ENCODE data around the gene DIPK1A. TPM values are rescaled to one million over a fixed set of nuclear protein-coding genes. Genes with fewer than 3 reads are reported as not detected.

Gene DIPK1A
- total RNA-seq, 2 experiments from 2014 or later = 11.6 TPM

DNA sequence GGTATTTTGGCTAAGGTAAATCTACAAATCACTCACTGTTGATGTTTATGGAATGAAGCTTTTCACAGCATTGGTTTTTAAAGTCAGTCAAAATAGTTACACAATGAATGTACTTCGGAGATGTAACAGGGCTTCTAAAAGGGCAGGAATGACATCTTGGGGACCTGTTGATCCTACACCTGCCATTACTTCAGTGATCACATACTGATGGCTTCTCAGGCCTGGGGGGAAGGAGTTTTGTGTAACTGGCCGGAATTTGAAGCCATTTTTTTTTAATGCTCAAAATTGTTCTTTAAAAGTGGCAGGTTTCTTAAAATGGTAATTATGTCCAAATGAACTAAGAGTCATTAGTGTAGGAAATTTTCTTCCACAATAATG, 118.2 kb downstream of the DIPK1A start:
- Mint-ChIP-seq H3K9me3 (no peaks in the 10 kb centered on the region), H3K4me3 (no peak overlapping the region), H3K27me3 (no peaks in the 10 kb centered on the region), H3K36me3 (peaks cover 39% of the 10 kb centered on the region), H3K4me1 (peaks cover 21% of the 10 kb centered on the region), H3K27ac (no peak overlapping the region)
- POLR2A ChIA-PET = interaction anchor here (0.6 to 0.9 kb wide), 2 partner anchors 11 to 249 kb away, joined by 3 to 6 read pairs; partner anchors contain the start of gene RPL5
- no peak for DNase-seq
- no peak for ATAC-seq (ENCODE audit: low read depth)

DNA sequence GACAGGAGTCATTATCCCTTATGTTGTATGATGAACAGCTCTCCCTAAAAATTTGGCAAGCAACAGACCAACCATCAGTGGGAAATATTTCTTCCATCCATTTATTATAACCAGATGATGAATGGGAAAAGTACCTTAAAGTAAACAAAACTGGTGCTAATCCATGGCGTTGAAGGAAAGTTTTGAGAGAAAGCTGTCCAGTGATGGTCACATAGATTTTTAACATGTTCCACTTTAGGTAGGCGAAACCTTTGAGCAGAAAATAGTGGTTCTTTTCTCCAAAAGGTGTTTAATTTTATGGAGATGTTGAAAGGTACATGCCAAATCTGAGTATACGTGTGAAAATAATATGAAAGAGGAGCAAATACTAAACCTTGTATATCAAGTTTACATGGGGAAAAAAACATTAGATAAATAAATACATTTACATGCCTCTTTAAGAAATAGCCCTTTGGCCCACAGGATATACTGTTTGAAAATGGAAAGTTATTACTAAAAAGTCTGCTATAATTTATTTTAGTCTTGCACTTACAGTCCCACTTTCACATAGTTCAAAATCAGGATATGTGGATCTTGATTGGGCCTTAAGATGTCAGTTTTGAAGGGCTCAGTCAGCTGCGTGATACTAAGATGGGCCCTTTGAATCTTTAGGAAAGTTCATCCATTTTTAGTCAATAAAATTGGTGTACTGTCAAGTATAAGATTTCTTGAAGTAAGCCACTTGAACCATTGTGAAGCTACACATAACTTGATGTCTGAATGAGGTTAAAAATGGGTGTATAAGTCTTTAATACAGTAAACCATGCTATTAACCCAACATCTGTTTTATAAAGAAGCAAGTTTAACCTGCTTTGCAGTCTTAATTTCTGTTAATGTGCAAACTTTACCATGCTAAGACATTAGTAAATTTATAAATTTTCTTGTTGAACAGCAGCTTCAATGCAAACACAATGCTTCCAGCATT, 118.9 kb downstream of the DIPK1A start:
- no peak overlapping the region for H3K4me3 Mint-ChIP-seq
- ATAC-seq (ENCODE audit: low read depth) = no peak
- H3K36me3 Mint-ChIP-seq = peaks cover 46% of the 10 kb centered on the region
- peaks cover 28% of the 10 kb centered on the region for H3K4me1 Mint-ChIP-seq
- no peak for DNase-seq
- no peak overlapping the region for H3K27ac Mint-ChIP-seq
- H3K27me3 Mint-ChIP-seq = no peaks in the 10 kb centered on the region
- no peaks in the 10 kb centered on the region for H3K9me3 Mint-ChIP-seq
- POLR2A ChIA-PET = interaction anchor here (0.6 to 1.7 kb wide), 2 partner anchors 10 to 250 kb away, joined by 3 to 6 read pairs; partner anchors contain the start of gene RPL5

DNA sequence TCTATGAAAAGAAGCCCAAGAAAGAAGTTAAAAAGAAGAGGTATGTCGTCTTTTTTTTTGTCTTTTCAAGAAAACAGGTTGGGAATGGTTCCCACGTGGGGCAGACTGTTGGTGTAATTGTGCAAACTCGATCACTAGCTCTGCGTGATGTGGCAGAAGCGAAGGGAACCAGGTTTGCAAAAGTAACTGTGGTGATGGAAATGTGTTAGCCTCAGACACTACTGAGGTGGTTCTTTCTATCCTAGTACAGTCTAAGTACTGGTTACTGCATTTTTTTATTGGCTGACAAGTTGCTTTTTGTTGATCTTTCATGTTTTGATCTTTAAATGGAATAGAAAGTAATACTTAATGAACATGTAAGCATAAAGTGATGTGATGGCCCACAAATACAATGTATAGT, 120.7 kb downstream of the DIPK1A start:
- H3K4me3 Mint-ChIP-seq = no peak overlapping the region
- no peaks in the 10 kb centered on the region for H3K9me3 Mint-ChIP-seq
- DNase-seq = no peak

DNA sequence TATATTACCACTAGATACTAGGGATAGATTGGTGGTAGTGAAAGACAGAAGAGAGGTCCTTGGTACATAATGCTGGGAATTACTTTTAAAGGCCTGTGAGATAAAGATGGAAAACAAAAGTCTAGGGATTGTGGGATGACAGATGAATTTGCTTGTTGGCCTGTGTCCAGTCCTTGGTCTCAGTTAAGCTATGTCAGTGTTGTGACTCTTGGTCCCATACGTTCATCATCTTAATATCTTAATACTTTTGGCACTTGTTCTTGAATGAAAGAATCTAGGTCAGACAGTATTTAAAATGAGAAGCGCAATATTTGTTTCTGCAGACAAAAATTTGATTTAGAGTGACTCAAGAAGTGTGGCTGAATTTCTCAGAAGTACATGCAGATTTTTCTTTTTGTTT, 121.8 kb downstream of the DIPK1A start:
- DNase-seq (no peak), ATAC-seq (ENCODE audit: low read depth) (no peak)
- peaks cover 53% of the 10 kb centered on the region for H3K4me1 Mint-ChIP-seq
- POLR2A ChIA-PET = no interaction called here
- no peak overlapping the region for H3K4me3 Mint-ChIP-seq
- H3K27me3 Mint-ChIP-seq = no peaks in the 10 kb centered on the region
- H3K27ac Mint-ChIP-seq = no peak overlapping the region
- no peaks in the 10 kb centered on the region for H3K9me3 Mint-ChIP-seq
- peaks cover 66% of the 10 kb centered on the region for H3K36me3 Mint-ChIP-seq

More for the DNA sequence above, 120.7 kb downstream of the DIPK1A start:
- no peak for ATAC-seq (ENCODE audit: low read depth)
- POLR2A ChIA-PET = no interaction called here
- no peaks in the 10 kb centered on the region for H3K27me3 Mint-ChIP-seq
- H3K4me1 Mint-ChIP-seq = peaks cover 43% of the 10 kb centered on the region
- no peak overlapping the region for H3K27ac Mint-ChIP-seq
- peaks cover 55% of the 10 kb centered on the region for H3K36me3 Mint-ChIP-seq

DNA sequence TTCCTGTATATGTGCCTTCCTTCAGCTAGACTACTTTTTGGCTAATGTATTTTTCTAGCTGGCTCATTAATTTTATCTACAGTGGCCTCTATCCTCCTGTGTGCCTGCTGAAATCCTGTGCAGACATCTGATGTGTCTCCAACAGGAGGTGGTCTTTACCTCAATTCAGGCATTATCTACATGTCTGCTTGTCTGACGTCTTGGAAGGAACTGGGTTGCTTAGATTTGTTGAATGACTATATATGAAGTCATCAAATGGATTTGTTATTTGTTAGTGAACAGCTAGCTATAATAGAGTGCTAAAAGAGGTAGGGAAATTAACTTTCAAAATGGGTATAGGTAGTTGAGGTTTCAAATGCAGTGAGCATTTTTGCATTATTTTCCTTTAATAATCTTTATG, 122.7 kb downstream of the DIPK1A start:
- DNase-seq = no peak
- Mint-ChIP-seq H3K9me3 (no peaks in the 10 kb centered on the region), H3K27ac (peak overlapping the region; percentile 22), H3K27me3 (no peaks in the 10 kb centered on the region), H3K4me3 (no peak overlapping the region), H3K36me3 (peaks cover 62% of the 10 kb centered on the region), H3K4me1 (peaks cover 62% of the 10 kb centered on the region)
- POLR2A ChIA-PET = interaction anchor here (0.6 kb wide), 1 partner anchor 241 kb away, joined by 3 read pairs; no protein-coding TSS in a partner anchor
- no peak for ATAC-seq (ENCODE audit: low read depth)

DNA sequence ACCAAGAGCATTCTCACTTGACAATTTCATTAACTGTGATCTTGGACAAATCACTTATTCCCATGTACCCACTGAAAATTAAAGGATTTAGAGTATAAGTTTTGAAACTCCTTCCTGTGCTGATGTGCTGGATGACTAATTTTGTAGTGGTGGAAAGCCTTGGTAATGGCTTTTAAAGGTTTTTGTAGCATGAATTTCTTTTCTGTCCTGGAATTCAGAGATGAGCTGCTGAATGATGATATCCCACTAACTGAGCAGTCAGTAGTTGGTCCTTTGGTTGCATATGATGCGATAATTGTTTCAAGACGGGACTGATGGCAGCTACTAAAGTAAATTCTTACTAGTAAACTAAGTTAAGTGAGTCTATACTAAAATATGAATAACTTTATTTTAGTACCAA, 124.2 kb downstream of the DIPK1A start:
- H3K4me1 Mint-ChIP-seq = peaks cover 72% of the 10 kb centered on the region
- ATAC-seq (ENCODE audit: low read depth) (no peak), DNase-seq (no peak)
- H3K36me3 Mint-ChIP-seq = peaks cover 69% of the 10 kb centered on the region
- no peaks in the 10 kb centered on the region for H3K9me3 Mint-ChIP-seq
- POLR2A ChIA-PET = no interaction called here
- no peaks in the 10 kb centered on the region for H3K27me3 Mint-ChIP-seq
- H3K27ac Mint-ChIP-seq = no peak overlapping the region
- no peak overlapping the region for H3K4me3 Mint-ChIP-seq

DNA sequence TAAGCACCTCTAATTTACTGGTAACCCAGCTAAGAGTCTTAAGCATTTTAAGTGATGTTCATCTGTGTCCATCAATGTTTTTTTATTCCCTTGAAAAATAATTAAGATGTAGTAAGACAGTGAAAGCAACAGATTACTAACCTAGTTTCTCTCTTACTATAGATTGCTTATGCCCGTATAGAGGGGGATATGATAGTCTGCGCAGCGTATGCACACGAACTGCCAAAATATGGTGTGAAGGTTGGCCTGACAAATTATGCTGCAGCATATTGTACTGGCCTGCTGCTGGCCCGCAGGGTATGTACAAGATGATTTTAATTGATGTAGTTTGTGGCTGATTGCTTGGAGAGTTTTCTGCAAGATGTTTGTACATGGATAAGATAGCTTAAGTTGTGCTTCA, 126.6 kb downstream of the DIPK1A start:
- Mint-ChIP-seq H3K27me3 (peaks cover 3% of the 10 kb centered on the region), H3K4me3 (peak overlapping the region; percentile 92), H3K27ac (peak overlapping the region; percentile 92), H3K9me3 (no peaks in the 10 kb centered on the region), H3K36me3 (peaks cover 58% of the 10 kb centered on the region), H3K4me1 (peaks cover 65% of the 10 kb centered on the region)
- POLR2A ChIA-PET = no interaction called here
- DNase-seq = no peak
- no peak for ATAC-seq (ENCODE audit: low read depth)

DNA sequence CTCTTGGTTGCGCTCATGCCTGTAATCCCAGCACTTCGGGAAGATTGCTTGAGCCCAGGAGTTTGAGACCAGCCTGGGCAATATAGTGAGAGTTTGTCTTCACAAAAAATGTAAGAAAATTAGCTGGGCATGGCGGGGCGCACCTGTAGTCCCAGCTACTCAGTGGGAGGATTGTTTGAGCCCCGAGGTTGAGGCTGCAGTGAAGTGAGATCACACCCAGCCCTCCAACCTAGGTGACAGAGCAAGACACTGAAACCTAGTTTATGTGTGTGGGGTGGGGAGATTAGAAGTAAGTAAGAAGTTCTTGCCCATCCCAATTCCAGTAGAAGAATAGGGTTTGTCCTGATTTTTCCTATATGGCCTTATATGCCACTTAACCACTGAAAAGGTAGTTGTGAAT, 127.4 kb downstream of the DIPK1A start:
- POLR2A ChIA-PET = no interaction called here
- H3K4me1 Mint-ChIP-seq = peaks cover 60% of the 10 kb centered on the region
- DNase-seq = no peak
- peaks cover 3% of the 10 kb centered on the region for H3K27me3 Mint-ChIP-seq
- H3K27ac Mint-ChIP-seq = peak overlapping the region; percentile 92
- peak overlapping the region; percentile 92 for H3K4me3 Mint-ChIP-seq
- no peaks in the 10 kb centered on the region for H3K9me3 Mint-ChIP-seq
- no peak for ATAC-seq (ENCODE audit: low read depth)
- peaks cover 52% of the 10 kb centered on the region for H3K36me3 Mint-ChIP-seq

DNA sequence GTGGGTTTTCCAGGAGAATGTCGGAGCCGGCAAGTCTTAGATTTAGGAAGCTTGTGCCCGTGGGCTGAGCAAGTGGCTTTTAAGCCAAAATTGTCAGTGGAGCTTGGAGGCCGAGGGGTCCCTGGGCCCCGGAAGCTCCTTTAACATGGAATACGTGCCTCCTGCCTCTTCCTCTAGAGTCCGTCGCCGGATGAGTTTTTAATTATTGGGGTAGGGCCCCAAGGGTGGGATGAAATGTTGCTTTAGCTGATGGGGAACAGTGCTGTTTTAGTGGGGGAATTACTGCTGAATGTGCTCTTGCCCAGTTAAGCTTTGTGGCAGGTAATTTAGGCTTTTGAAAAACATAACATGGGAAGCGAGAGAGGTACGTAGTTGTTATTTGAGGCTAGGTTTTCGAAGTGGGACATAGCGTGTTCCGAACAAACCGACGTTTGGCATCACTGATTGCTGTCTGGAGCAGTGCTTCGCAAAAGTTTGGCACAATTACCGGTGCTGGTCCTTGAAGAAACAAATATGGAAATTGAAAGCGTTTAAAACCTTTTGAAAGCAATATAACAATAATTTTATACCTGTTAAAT, 128.6 kb downstream of the DIPK1A start:
- Mint-ChIP-seq H3K27ac (peak overlapping the region; percentile 92), H3K4me3 (peak overlapping the region; percentile 92), H3K9me3 (no peaks in the 10 kb centered on the region), H3K4me1 (peaks cover 49% of the 10 kb centered on the region), H3K36me3 (peaks cover 43% of the 10 kb centered on the region), H3K27me3 (peaks cover 3% of the 10 kb centered on the region)
- POLR2A ChIA-PET = interaction anchor here (0.5 to 2.1 kb wide), 13 partner anchors 9 to 1811 kb away, joined by 3 to 7 read pairs (median 4); partner anchors contain the start of genes DIPK1A, MTF2 and ZNF644
- no peak for DNase-seq
- peak; percentile 1 for ATAC-seq (ENCODE audit: low read depth)

DNA sequence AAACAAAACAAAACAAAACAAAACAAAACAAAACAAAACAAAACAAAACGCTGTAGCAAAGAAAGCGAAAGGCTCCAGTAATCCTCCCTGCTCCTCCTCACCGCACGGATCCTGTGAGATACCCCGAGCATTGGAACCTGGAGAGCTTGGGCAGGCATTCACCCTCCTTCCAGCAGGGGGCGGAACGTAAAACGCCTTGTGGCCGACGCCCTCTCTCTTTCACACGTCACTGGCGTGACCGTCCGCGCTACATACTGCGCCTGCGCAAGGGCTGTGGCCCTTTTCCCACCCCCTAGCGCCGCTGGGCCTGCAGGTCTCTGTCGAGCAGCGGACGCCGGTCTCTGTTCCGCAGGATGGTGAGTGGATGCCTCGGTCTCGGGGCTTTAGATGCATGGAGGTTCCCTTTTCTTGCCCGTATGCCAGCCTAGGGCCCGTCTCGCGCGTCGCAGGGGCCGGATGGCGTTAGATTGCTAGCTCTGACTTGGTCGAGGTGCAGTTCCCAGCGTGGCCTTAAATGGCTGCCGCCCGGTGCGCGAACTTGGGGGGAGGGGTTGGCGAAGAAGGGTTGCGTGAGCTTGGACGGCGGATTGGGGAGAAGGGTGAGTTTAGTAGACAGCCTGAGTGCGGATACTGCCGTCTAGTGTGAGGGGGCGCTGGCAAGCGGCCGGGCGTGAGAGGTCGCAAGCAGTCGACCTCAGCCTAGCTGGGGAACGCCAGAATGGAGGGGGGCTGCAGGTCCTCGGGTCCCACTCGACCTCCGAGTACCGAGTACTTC, 129.3 kb downstream of the DIPK1A start, which contains the start of gene RPL5:
Gene RPL5 (plus strand): TSS at position 279 of the 775 bp plus-strand sequence. CDS start 75 bp downstream, at position 354.
- POLR2A ChIA-PET = interaction anchor here (0.5 to 2.1 kb wide), 16 partner anchors 10 to 1810 kb away, joined by 3 to 7 read pairs (median 4); partner anchors contain the start of genes DIPK1A, MTF2 and ZNF644
- peaks cover 43% of the 10 kb centered on the region for H3K4me1 Mint-ChIP-seq
- peak; percentile 98 for DNase-seq
- peak within 1 kb of the TSS; percentile 92 for H3K4me3 Mint-ChIP-seq
- peak; percentile 96 for ATAC-seq (ENCODE audit: low read depth)
- peaks cover 37% of the 10 kb centered on the region for H3K36me3 Mint-ChIP-seq
- H3K9me3 Mint-ChIP-seq = no peaks in the 10 kb centered on the region
- H3K27ac Mint-ChIP-seq = peak within 1 kb of the TSS; percentile 92
- H3K27me3 Mint-ChIP-seq = peaks cover 3% of the 10 kb centered on the region

DNA sequence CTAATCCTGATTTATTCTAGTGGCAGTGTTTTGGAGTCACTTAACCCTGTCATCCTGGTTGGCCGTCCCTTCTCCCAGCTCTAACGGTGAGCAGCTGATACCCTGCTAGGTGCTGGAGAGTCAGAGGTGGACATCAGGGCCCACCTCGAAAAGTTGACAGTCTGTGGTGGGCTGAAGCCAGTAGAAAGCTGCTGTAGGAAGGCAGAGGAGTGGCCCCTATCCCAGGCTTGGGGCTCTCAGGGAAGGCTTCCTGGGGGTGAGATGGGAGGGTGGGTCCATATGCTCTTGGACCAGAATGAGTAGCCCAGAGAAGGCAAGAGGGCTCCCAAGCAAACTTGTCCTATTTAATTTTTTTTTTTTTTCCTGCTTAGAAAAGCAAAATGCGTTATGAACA, 129.9 kb downstream of the DIPK1A start:
- POLR2A ChIA-PET = interaction anchor here (0.6 to 2.1 kb wide), 10 partner anchors 10 to 1810 kb away, joined by 3 to 7 read pairs (median 4); partner anchors contain the start of genes DIPK1A, MTF2 and ZNF644
- DNase-seq = peak; percentile 33

DNA sequence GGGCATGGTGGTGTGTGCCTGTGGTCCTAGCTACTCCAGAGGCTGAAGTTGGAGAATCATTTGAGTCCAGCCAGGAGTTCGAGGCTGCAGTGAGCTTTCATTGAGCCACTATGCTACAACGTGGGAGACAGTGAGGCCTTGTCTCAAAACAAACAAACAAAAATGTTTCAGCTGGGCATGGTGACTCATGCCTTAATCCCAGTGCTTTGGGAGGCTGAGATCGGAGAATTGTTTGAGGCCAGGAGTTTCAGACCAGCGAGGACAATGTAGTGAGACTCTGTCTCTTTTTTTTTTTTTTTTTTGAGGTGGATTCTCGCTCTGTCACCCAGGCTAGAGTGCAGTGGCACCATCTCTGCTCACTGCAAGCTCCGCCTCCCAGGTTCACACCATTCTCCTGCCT, 134.5 kb downstream of the DIPK1A start:
- Mint-ChIP-seq H3K9me3 (no peaks in the 10 kb centered on the region), H3K27ac (no peak overlapping the region), H3K4me1 (peaks cover 3% of the 10 kb centered on the region), H3K27me3 (peaks cover 7% of the 10 kb centered on the region), H3K4me3 (no peak overlapping the region), H3K36me3 (no peaks in the 10 kb centered on the region)
- no peak for ATAC-seq (ENCODE audit: low read depth)
- DNase-seq = no peak
- POLR2A ChIA-PET = no interaction called here

More for the DNA sequence above, 129.9 kb downstream of the DIPK1A start:
- Mint-ChIP-seq H3K27ac (peak overlapping the region; percentile 92), H3K4me3 (peak overlapping the region; percentile 92), H3K9me3 (no peaks in the 10 kb centered on the region), H3K36me3 (peaks cover 34% of the 10 kb centered on the region), H3K4me1 (peaks cover 39% of the 10 kb centered on the region), H3K27me3 (peaks cover 3% of the 10 kb centered on the region)
- no peak for ATAC-seq (ENCODE audit: low read depth)

DNA sequence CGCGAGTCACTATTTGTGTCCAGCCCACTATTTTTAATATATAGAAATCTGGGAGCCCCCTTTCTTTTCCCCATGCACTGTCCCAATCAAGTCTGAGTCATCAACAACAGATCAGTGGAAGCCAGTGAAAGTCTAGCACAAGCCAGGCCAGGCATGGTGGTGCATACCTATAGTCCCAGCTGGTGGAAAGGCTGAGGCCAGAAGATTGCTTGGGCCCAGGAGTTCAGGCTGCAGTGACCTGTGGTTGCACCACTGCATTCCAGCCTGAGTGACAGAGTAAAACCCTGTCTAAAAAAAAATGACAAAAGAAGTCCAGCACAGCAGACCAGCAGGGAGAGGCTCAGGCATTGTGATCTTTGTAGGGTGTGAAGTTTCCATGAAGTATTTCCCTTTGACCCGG, 138.4 kb downstream of the DIPK1A start:
- ATAC-seq (ENCODE audit: low read depth) (no peak), DNase-seq (no peak)
- Mint-ChIP-seq H3K9me3 (no peaks in the 10 kb centered on the region), H3K4me3 (no peak overlapping the region), H3K4me1 (no peaks in the 10 kb centered on the region), H3K36me3 (no peaks in the 10 kb centered on the region), H3K27ac (no peak overlapping the region), H3K27me3 (peaks cover 7% of the 10 kb centered on the region)
- POLR2A ChIA-PET = no interaction called here

All from activated naive CD8-positive, alpha-beta T cell treated with anti-CD3 and anti-CD28 coated beads, Interleukin-2, amount 10 ng/mL, durations not matched to agents 7 days and 5 days (primary cell).